ENCODE data around the gene TNFSF10. TPM values are rescaled to one million over a fixed set of nuclear protein-coding genes. Genes with fewer than 3 reads are reported as not detected.

TNFSF10 gene
- total and polyA plus RNA-seq, 2 experiments from 2014 or later: not detected

DNA sequence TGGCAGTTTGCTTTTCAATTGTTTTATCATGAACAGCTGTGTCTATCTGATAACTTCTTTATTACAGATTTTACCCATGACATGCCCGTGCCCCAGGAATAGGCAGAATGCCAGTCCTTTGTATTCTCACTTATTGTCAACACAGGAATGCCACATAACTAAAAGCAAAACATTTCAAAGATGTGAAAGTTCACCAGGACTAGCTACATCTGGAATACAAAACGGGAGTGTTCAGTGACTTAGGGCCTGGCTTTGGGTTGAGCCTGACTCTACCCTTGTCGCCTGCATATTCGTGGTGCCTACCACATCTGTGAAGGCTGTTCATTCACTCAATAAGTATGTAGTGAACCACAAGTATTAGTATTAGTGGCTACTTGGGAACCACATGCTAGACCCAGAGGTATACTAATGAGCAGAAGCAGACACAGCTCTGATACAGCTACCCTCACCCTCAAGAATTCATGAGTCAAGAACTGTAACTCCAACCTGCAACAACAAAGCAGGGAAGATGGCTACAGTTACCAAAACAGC lies 2.9 kb downstream of the TNFSF10 start:
- DNase-seq (ENCODE audit: low read depth in 1 of 2, low spot score in 1 of 2): peak in 1 of 2 donors; percentile 29
- TF ChIP-seq CTCF (IDR thresholded peaks at IDR 0.05; ENCODE audit: low read depth, low read length): no peak
- no peaks in the 10 kb centered on the region for H3K4me1 ChIP-seq (ENCODE audit: low read depth)
- no peaks in the 10 kb centered on the region for H3K36me3 ChIP-seq
- H3K27me3 ChIP-seq: no peaks in the 10 kb centered on the region
- no peaks in the 10 kb centered on the region for H3K9me3 ChIP-seq (ENCODE audit: low read depth)
- H3K27ac ChIP-seq: no peak overlapping the region
- H3K4me3 ChIP-seq: no peak overlapping the region

DNA sequence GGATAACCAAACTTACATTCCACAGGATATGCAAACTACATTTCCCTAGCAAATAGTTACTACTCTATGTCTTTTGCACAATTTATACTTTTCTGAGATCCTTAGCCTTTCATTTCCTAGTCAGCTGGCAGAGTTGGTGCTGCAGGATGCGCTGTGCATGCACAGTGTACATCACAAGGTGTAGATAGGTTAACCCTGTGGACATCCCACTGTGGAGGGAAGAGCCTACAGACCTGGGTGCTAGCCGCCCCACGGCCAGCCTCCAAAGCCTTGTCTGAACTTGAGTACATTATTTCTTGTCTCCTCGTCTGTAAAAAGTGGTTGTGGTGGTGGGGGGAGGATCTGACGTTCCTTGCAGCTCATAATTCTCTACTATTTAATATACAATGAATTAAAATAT lies 3.5 kb downstream of the TNFSF10 start:
- DNase-seq (ENCODE audit: low read depth in 1 of 2, low spot score in 1 of 2): no peak
- Histone ChIP-seq H3K36me3 (no peaks in the 10 kb centered on the region), H3K4me1 (ENCODE audit: low read depth) (no peaks in the 10 kb centered on the region), H3K9me3 (ENCODE audit: low read depth) (no peaks in the 10 kb centered on the region), H3K4me3 (no peak overlapping the region), H3K27me3 (no peaks in the 10 kb centered on the region), H3K27ac (no peak overlapping the region)
- no peak for TF ChIP-seq CTCF (IDR thresholded peaks at IDR 0.05; ENCODE audit: low read depth, low read length)

DNA sequence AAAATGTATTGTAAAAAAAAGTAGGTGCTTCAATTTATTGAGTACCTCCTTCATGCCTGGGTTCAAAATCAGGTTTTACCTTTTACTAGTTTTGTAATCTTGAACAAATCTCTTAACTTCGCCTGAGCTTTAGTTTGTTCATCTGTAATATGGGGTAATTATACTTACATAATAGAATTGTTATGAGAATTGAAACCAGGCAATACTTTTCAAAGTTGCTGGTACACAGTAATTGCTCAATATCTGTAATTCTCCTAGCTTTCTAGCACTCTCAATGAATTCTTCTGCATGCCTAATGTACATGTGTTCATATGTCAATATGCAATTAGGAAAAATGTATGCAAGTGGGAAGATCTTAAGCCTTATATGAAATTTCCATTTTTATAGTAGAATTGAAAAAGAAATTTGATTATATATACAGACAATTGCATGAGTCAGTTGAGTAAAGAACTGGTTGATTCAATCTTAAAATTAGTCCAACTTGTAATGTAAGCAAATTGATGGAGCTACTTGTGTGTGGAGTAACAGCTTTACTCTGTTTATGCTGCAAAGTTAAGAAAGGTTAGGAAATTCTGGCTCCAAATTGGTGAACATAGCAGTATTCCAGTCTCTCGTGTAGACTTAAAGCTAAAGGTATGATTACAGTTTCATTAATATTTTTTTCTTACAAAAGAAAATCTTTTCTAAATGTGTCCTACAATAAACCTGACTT lies 4.1 kb downstream of the TNFSF10 start:
- H3K27me3 ChIP-seq: no peaks in the 10 kb centered on the region
- H3K36me3 ChIP-seq: no peaks in the 10 kb centered on the region
- no peak for TF ChIP-seq CTCF (IDR thresholded peaks at IDR 0.05; ENCODE audit: low read depth, low read length)
- no peak for DNase-seq (ENCODE audit: low read depth in 1 of 2, low spot score in 1 of 2)
- no peaks in the 10 kb centered on the region for H3K9me3 ChIP-seq (ENCODE audit: low read depth)
- H3K27ac ChIP-seq: no peak overlapping the region
- H3K4me1 ChIP-seq (ENCODE audit: low read depth): no peaks in the 10 kb centered on the region
- no peak overlapping the region for H3K4me3 ChIP-seq

- Histone ChIP-seq H3K4me3 (no peak overlapping the region), H3K27me3 (no peaks in the 10 kb centered on the region), H3K4me1 (ENCODE audit: low read depth) (no peaks in the 10 kb centered on the region), H3K27ac (no peak overlapping the region), H3K9me3 (ENCODE audit: low read depth) (no peaks in the 10 kb centered on the region), H3K36me3 (no peaks in the 10 kb centered on the region)
- no peak for TF ChIP-seq CTCF (IDR thresholded peaks at IDR 0.05; ENCODE audit: low read depth, low read length)
- no peak for DNase-seq (ENCODE audit: low read depth in 1 of 2, low spot score in 1 of 2)
Observed at GRCh38 chr3:172517859-172518466, 5.3 kb downstream of the TNFSF10 start.

GRCh38 chr3:172516318-172517214 lies 6.7 kb downstream of the TNFSF10 start:
- no peaks in the 10 kb centered on the region for H3K36me3 ChIP-seq
- H3K4me3 ChIP-seq: no peak overlapping the region
- no peak for TF ChIP-seq CTCF (IDR thresholded peaks at IDR 0.05; ENCODE audit: low read depth, low read length)
- no peaks in the 10 kb centered on the region for H3K27me3 ChIP-seq
- peak in 1 of 2 donors; percentile 83 for DNase-seq (ENCODE audit: low read depth in 1 of 2, low spot score in 1 of 2)
- no peaks in the 10 kb centered on the region for H3K4me1 ChIP-seq (ENCODE audit: low read depth)
- no peak overlapping the region for H3K27ac ChIP-seq
- H3K9me3 ChIP-seq (ENCODE audit: low read depth): no peaks in the 10 kb centered on the region
